A549 (cell line): ENCODE results near the gene CRB1. TPM values are rescaled to one million over a fixed set of nuclear protein-coding genes. Genes with fewer than 3 reads are reported as not detected.
A peak's percentile ranks its signal among the peaks of the same experiment; 100 is the strongest.

Experiments
- ATAC-seq, 2 experiments: fragments of 200-7000 bp in 1 of 2; fragments of >200 bp in 1 of 2; cut with Nextera tagmentation in 1 of 2; cut with Tn5 transposase in 1 of 2; 3 replicates each; pipeline versions ENCODE4 v1.8.0 to v1.9.1; 2018 to 2020; ENCODE audit warnings: mild to moderate bottlenecking in 1 of 2, moderate library complexity in 1 of 2
- CTCF ChIA-PET: fragments of 300-600 bp; sonication (Branson Sonifier 250); formaldehyde crosslinking; extraction: SDS; loops from one replicate; lab custom pipeline; 2021; ENCODE audit warnings: antibody characterized with exemption, inconsistent platforms; lab: Yijun Ruan, JAX
- POLR2A ChIA-PET: fragments of 350-600 bp; formaldehyde crosslinking; extraction: SDS; loops from one replicate; lab custom pipeline; 2021; ENCODE audit warnings: antibody characterized with exemption, inconsistent platforms; lab: Yijun Ruan, JAX
- DNase-seq, 2 experiments: peaks; one replicate each; pipeline versions ENCODE4 v3.0.0 to v3.0.0-alpha.2; 2011 to 2016; ENCODE audit warnings: low read depth in 1 of 2, low spot score in 1 of 2
- FAIRE-seq: peaks from 2 replicates; lab custom pipeline; 2011; peaks lifted over from hg19 to GRCh38; lab: Jason Lieb, UNC
- H3K27ac ChIP-seq, 2 experiments: fragments of >200 bp; sonication (Bioruptor Twin); formaldehyde crosslinking; 3 replicates each; pipeline ENCODE4 v1.5.1; 2016 to 2017
- H3K4me1 ChIP-seq: fragments of >200 bp; sonication (Bioruptor Twin); formaldehyde crosslinking; 3 replicates; pipeline ENCODE4 v1.6.1; 2016
- H3K4me2 ChIP-seq: fragments of >200 bp; sonication (Bioruptor Twin); formaldehyde crosslinking; 3 replicates; pipeline ENCODE4 v1.6.1; 2016
- H3K4me3 ChIP-seq: fragments of >200 bp; sonication (Bioruptor Twin); formaldehyde crosslinking; 3 replicates; pipeline ENCODE4 v1.5.1; 2016
- H3K9me3 ChIP-seq: fragments of >200 bp; sonication (Bioruptor Twin); formaldehyde crosslinking; 3 replicates; pipeline ENCODE4 v1.6.1; 2016
- CHD4 ChIP-seq: fragments of 200-600 bp; sonication (generic); IDR thresholded peaks from 2 replicates; pipeline ENCODE4 v1.6.1; 2016; ENCODE audit warnings: antibody characterized with exemption, mild to moderate bottlenecking, borderline replicate concordance
- E2F6 ChIP-seq: IDR thresholded peaks from 2 replicates; pipeline ENCODE4 v1.6.1; 2012; ENCODE audit warnings: low read depth, borderline replicate concordance
- FOSL2 ChIP-seq, 2 experiments: fragments of 450-650 bp in 1 of 2; fragments of >200 bp in 1 of 2; sonication (Bioruptor Twin) in 1 of 2; formaldehyde crosslinking; IDR thresholded peaks; 2 replicates each; pipeline versions ENCODE4 v1.5.0 to v1.6.1; 2016 to 2020; ENCODE audit warnings: mild to moderate bottlenecking in 1 of 2, moderate library complexity in 1 of 2
- HMGXB4 ChIP-seq: fragments of 250-450 bp; sonication (Bioruptor Pico); IDR thresholded peaks from 2 replicates; pipeline ENCODE4 v1.5.0; 2021; ENCODE audit warnings: mild to moderate bottlenecking, moderate library complexity, borderline replicate concordance
- HOXB13 ChIP-seq: fragments of 250-450 bp; sonication (Bioruptor Pico); IDR thresholded peaks from 2 replicates; pipeline ENCODE4 v1.5.0; 2020; ENCODE audit warnings: low read depth, mild to moderate bottlenecking, moderate library complexity
- HOXB5 ChIP-seq: fragments of 250-450 bp; sonication (Bioruptor Pico); IDR thresholded peaks from 2 replicates; pipeline ENCODE4 v1.5.0; 2020; ENCODE audit warnings: mild to moderate bottlenecking, moderate library complexity
- KDM1A ChIP-seq: fragments of 200-600 bp; sonication (generic); IDR thresholded peaks from 2 replicates; pipeline ENCODE4 v1.6.1; 2016; ENCODE audit warnings: low read depth, mild to moderate bottlenecking
- KDM5A ChIP-seq: fragments of 200-600 bp; sonication (generic); IDR thresholded peaks from 2 replicates; pipeline ENCODE4 v1.6.1; 2016; ENCODE audit warnings: antibody characterized with exemption, mild to moderate bottlenecking
- MAFK ChIP-seq: fragments of 450-650 bp; IDR thresholded peaks from 2 replicates; pipeline ENCODE4 v1.6.1; 2014; ENCODE audit not compliant: partially characterized antibody
- MAX ChIP-seq: IDR thresholded peaks from 2 replicates; pipeline ENCODE4 v1.6.1; 2012
- POLR2A ChIP-seq: IDR thresholded peaks from 2 replicates; pipeline ENCODE4 v1.6.1; 2012; ENCODE audit warnings: mild to moderate bottlenecking, low read length
- POLR2AphosphoS2 ChIP-seq: conservative IDR thresholded peaks from 2 replicates; pipeline ENCODE4 v1.6.1; 2012; ENCODE audit warnings: low read length, improper control_type of control experiment, inconsistent platforms
- RARB ChIP-seq: fragments of 250-450 bp; sonication (Bioruptor Pico); IDR thresholded peaks from 2 replicates; pipeline ENCODE4 v1.8.0; 2021; ENCODE audit warnings: mild to moderate bottlenecking, moderate library complexity
- REST ChIP-seq: fragments of 200-600 bp; sonication (generic); IDR thresholded peaks from 2 replicates; pipeline ENCODE4 v1.6.1; 2016; ENCODE audit warnings: antibody characterized with exemption, mild to moderate bottlenecking, moderate library complexity
- RFX5 ChIP-seq: fragments of 450-650 bp; IDR thresholded peaks from 2 replicates; pipeline ENCODE4 v1.7.1; 2014; ENCODE audit warnings: antibody characterized with exemption, mild to moderate bottlenecking, moderate library complexity
- SMC3 ChIP-seq: fragments of >200 bp; sonication (Bioruptor Twin); formaldehyde crosslinking; IDR thresholded peaks from 3 replicates; pipeline ENCODE4 v1.6.1; 2018; ENCODE audit warnings: inconsistent platforms
- SREBF2 ChIP-seq: fragments of 450-650 bp; IDR thresholded peaks from 2 replicates; pipeline ENCODE4 v1.6.1; 2014; ENCODE audit warnings: mild to moderate bottlenecking, moderate library complexity
- TFCP2L1 ChIP-seq: fragments of 250-450 bp; sonication (Bioruptor Pico); IDR thresholded peaks from 2 replicates; pipeline ENCODE4 v1.5.0; 2021; ENCODE audit warnings: mild to moderate bottlenecking
- USF2 ChIP-seq: fragments of 450-650 bp; IDR thresholded peaks from 2 replicates; pipeline ENCODE4 v1.6.1; 2014; ENCODE audit warnings: antibody characterized with exemption
- ZFP36 ChIP-seq: fragments of 450-650 bp; IDR thresholded peaks from 2 replicates; pipeline ENCODE4 v1.6.1; 2014; ENCODE audit warnings: borderline replicate concordance; ENCODE audit not compliant: partially characterized antibody
- ZNF302 ChIP-seq: fragments of 250-450 bp; sonication (Bioruptor Pico); IDR thresholded peaks from 2 replicates; pipeline ENCODE4 v1.9.0; 2021; ENCODE audit warnings: inconsistent platforms, mild to moderate bottlenecking, moderate library complexity
- WGBS: methylation state at CpG from one replicate; pipeline ENCODE4 v1.1.6; 2017; ENCODE audit errors: missing lambda C conversion rate; 5-methylcytosine and 5-hydroxymethylcytosine counted together
- polyA plus RNA-seq, 4 experiments: library from polyadenylated mRNA; depleted of rRNA in 3 of 4; stranded (reverse); fragments of >200 nt; fragmentation: RNase III in 1 of 4; extraction: RNeasy Plus Mini Kit Qiagen cat#74134 plus additional on column Dnase treatment in 1 of 4; gene quantifications; 2 replicates in 3 of 4; 3 replicates in 1 of 4; pipeline ENCODE4 v1.2.3, GENCODE V29; 2011 to 2017

The CRB1 gene
- polyA plus RNA-seq, 2 of the 4 experiments (the other 2 are of a cell fraction), result not detected

- TF ChIP-seq FOSL2 (IDR thresholded peaks at IDR 0.05), result no peak
- TF ChIP-seq FOSL2 (CRISPR knock-in tag; IDR thresholded peaks at IDR 0.05), result no peak
- TF ChIP-seq POLR2AphosphoS2, result no peak
- no peak for TF ChIP-seq TFCP2L1
- no peak for TF ChIP-seq MAX
- no peak for TF ChIP-seq SREBF2
These were observed 120.7 kb downstream of the CRB1 start (continued) for GRCh38 chr1:197388801-197389200.

- Histone ChIP-seq H3K9me3 (no peaks in the 10 kb centered on the region), H3K27ac (no peak overlapping the region), H3K4me1 (no peaks in the 10 kb centered on the region), H3K4me3 (no peak overlapping the region)
- ATAC-seq (no peak), FAIRE-seq (no peak)
- POLR2A ChIA-PET, result interaction anchor here (0.6 kb wide), 1 partner anchor 9 kb away, joined by 3 read pairs; no protein-coding TSS in a partner anchor
- no peak for TF ChIP-seq CHD4
- TF ChIP-seq ZFP36, result no peak
- no peak for TF ChIP-seq POLR2A
- no peak for TF ChIP-seq RFX5
- TF ChIP-seq HOXB5 (CRISPR knock-in tag), result no peak
- TF ChIP-seq E2F6, result no peak
- TF ChIP-seq ZNF302 (CRISPR knock-in tag), result no peak
- TF ChIP-seq SMC3, result no peak
- TF ChIP-seq HOXB13 (CRISPR knock-in tag), result no peak
- TF ChIP-seq KDM5A, result no peak
- TF ChIP-seq RARB, result no peak
- TF ChIP-seq REST, result no peak
- no peak for TF ChIP-seq MAFK
- TF ChIP-seq, all 56 proteins: peak for 0
- WGBS, result 28% methylated on average over 2 of the region's 2 CpGs
- CTCF ChIA-PET, result interaction anchor here (0.7 to 2.1 kb wide), 3 partner anchors 9 to 34 kb away, joined by 3 to 13 read pairs (median 4); no protein-coding TSS in a partner anchor
- no peak for DNase-seq
- H3K4me2 ChIP-seq, result no peak overlapping the region
These were observed 122.8 kb downstream of the CRB1 start for GRCh38 chr1:197390856-197391255.

GRCh38 chr1:197391303-197392226, 123.5 kb downstream of the CRB1 start:
- Histone ChIP-seq H3K9me3 (no peaks in the 10 kb centered on the region), H3K4me3 (no peak overlapping the region), H3K4me1 (no peaks in the 10 kb centered on the region), H3K27ac (no peak overlapping the region), H3K4me2 (no peak overlapping the region)
- peak; percentile 47 to 56; a peak in 3 of 6 replicates for ATAC-seq
- ChIA-PET POLR2A (no interaction called here), CTCF (interaction anchor here (1.0 to 2.1 kb wide), 4 partner anchors 8 to 15 kb away, joined by 5 to 13 read pairs (median 5); no protein-coding TSS in a partner anchor)
- 29% methylated on average over 3 of the region's 3 CpGs for WGBS
- FAIRE-seq, result no peak
- DNase-seq, result peak in 1 of 2 experiments; percentile 10
- TF ChIP-seq HOXB13 (CRISPR knock-in tag) (no peak), USF2 (no peak), HMGXB4 (no peak), KDM1A (no peak)
